NCI-H2029 treated with DMSO at 0.1 percent for 48 hours (cell line): ENCODE results near the gene MYO15B.
A peak's percentile ranks its signal among the peaks of the same experiment; 100 is the strongest.

Experiments
- DNase-seq: peaks from one replicate; lab custom pipeline; 2025; lab: John Stamatoyannopoulos, UW

The MYO15B gene

GRCh38 chr17:75587675-75588595 lies at the start of gene MYO15B:
Gene MYO15B (plus strand): TSS chr17:75587800. CDS start chr17:75588058, 258 bp downstream.
- DNase-seq: no peak

- no peak for DNase-seq
Measured at GRCh38 chr17:75539967-75540729, 47.5 kb upstream of the MYO15B start.

DNA sequence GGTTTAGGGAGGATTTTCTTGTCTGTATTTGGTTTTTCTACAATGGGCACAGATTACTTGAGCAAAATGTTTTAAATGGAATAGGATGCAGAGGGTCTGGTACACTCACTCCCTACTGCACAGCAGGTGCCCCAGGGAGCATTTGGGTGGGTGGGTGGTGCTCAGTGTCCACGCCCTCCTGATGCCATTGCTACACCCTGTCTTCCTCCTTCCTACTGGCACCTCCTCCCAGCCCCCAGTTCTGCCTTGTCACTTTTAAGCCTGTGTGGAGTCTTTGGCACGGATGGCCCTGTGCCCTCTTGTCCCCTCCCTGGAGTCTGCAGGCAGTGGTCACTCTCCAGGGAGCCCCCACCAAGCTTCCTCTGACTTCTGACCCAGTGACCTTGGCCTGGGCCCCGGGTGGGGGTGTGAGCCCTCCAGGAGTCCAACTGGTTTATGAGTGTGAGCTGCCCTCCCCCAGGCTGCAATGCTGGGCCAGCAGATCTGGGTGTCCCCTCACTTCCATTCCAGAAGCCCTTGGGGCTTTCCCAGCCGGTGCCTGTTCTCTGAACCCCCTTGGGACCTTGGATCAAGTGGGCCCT lies 46.6 kb upstream of the MYO15B start:
- no peak for DNase-seq

GRCh38 chr17:75542229-75542628 lies 45.4 kb upstream of the MYO15B start:
- no peak for DNase-seq

- DNase-seq: no peak
Measured at GRCh38 chr17:75542728-75543336, 44.8 kb upstream of the MYO15B start.

- DNase-seq: no peak
Measured at GRCh38 chr17:75544250-75544649, 43.4 kb upstream of the MYO15B start.

DNA sequence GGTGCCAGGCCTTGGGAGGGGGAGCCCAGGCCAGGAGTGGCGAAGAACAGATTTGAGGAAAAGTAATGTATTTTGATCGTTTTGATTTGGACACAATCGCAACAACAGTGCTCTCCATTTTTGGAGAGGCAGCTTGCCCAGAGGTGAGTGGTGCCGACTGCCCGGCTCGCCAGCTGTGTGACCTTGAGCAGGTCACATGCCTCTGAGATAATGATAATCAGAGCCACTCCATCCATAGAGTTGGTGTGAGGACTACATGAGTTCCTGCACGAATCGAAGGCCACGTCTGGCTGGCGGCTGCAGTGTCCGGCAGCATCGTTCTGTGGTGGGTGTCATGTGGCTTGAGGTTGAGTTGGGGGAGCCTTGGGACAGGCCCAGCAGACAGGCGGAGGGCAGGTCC lies 41.4 kb upstream of the MYO15B start:
- no peak for DNase-seq

GRCh38 chr17:75547091-75547490 lies 40.5 kb upstream of the MYO15B start:
- DNase-seq: no peak

- no peak for DNase-seq
Measured at GRCh38 chr17:75548813-75549212, 38.8 kb upstream of the MYO15B start.

GRCh38 chr17:75549246-75550138 lies 38.1 kb upstream of the MYO15B start:
- DNase-seq: peak; percentile 56

DNA sequence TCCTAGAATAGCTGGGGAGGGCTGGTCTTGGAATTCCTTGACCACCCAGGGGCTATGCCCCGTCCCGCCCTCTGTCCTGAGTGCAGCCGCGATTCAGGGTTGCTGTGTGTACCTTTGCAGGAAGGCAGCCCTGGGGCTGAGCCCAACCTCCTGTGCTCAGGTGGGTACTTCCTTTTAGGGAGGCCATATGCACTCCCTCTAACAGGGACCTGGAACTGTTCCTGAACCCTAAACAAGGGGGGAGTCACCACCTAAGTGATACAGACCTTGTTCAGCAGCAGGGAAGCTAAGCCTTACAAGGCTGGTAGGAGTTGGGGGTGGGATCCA lies 37.5 kb upstream of the MYO15B start:
- DNase-seq: no peak

DNA sequence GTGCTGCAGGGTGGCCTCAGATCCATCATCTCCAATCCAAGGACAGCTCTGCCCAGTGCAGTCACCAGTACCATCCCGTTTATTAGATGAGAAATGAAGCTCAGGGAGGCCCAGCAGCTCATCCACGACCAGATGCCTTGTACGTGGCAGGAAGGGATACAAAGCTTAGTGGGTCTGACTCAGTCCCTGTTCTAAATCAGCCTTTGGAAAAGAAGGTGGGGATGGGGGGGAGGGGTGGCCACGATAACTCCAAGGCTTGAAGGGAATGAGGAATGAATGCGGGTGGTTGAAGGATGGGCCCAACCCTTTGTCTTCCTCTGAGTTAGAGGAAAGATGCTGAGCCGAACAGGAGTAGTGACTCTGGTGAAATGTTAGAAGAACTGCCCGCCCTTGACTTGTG lies 36.3 kb upstream of the MYO15B start:
- no peak for DNase-seq

DNA sequence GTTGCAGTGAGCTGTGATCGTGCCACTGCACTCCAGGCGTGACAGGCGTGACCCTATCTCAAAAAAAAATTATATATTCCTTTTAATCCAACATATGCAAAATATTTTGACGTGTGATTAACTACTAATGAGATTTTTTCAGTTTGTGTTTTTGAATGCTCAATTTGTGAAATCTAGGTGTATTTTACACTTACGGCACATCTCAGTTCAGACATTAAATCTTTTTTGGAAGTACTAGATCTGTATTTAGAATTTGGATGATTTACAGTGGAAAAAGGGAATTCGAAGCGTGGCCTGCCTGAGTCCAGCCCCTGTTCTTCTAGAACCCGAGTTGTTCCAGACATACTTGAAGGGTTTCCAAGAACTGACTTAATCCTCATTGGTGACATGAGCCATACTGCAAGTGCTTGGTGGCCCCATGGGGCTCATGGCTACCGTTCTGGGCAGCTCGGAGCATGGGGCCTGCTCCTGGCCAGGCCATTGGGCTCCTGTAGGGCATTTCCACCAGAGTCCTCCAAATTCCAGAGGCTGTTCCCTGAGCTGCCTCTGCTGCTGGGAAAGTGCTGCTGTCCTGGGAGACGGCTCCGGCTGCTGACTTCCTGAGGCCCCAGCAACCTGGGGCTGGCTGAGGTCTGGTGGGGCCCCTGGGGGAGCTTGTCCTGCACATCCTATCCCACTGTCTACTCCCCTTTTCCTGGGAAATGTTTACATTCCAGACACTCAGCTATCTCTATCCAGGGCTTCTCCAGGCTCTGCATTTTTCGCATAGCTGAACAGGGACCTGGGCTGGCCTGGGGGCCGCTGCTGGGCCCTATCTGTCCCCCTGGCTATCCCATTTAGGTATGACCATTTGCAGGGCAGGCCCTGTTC lies 34.9 kb upstream of the MYO15B start:
- DNase-seq: no peak

DNA sequence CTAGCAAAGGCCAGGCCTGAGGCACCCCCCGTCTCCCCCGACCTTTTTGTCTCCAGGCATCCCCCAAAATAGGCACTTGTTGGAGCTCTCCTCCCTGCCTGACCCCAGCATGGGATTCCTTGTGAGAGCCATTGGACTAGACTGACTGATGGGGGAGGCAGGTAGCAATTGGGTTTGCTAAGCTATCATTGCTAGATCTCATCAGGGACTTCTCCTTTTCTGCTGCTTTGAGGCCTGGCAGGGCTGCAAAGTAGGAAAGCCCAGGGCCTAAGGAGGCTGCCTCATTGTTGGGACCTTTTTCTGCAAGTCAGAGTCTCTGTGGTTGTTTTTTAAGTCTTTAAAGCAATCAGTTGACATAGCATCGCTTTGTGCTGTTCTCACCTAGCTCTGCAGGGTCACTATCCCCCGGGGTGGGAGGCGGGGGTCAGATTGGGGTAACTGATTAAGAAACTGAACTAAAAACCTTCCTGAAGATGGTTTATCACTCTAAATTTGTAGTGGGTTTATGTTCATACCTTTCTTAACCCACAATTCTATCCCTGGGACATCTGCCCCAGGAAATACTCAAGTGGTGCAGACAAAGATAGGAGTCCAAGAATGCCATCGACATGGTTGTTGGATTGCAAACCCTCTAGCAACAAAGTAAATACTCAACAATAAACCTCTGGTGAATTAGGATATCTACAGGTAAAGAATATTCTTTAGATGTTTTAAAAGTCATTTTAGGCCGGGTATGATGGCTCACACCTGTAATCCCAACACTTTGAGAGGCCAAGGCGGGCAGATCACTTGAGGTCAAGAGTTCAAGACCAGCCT lies 34.1 kb upstream of the MYO15B start:
- no peak for DNase-seq

GRCh38 chr17:75555679-75556153 lies 31.9 kb upstream of the MYO15B start:
- no peak for DNase-seq

DNA sequence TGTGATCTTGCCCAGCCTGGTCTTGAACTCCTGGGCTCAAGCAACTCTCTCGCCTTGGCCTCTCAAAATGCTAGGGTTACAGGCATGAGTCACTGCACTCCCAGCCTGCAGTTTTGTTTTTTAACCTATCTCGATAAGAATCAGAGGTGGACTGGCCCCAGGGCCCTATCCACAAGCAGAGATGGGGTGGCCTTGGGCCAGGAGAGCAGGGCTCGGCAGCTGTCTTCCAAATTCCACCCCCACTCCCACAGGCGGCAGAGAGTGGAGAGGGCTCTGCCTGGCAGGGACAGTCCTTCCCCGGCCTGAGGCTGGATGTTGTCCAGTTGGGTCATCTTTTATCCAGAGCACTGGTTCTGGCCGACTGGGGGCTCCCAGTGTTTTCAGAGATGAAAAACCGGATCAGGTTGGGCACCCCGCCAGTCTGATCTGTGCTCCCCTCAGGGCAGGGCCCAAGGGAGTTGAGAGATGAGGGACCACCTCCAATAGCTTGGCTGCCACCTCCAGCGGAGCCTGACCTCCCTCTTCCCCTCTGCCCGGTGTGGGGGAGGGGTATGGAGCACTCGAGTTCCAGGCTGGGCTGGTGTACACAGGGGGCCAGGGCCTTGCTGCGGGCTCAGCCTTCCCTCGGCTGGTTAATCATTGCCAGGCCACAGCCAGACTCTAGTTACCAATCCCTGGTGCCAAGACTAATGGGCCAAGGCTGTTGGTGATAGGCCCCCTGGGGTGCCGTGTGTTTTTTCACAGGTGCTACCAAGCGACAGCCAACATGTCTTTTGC lies 30.3 kb upstream of the MYO15B start:
- DNase-seq: no peak

DNA sequence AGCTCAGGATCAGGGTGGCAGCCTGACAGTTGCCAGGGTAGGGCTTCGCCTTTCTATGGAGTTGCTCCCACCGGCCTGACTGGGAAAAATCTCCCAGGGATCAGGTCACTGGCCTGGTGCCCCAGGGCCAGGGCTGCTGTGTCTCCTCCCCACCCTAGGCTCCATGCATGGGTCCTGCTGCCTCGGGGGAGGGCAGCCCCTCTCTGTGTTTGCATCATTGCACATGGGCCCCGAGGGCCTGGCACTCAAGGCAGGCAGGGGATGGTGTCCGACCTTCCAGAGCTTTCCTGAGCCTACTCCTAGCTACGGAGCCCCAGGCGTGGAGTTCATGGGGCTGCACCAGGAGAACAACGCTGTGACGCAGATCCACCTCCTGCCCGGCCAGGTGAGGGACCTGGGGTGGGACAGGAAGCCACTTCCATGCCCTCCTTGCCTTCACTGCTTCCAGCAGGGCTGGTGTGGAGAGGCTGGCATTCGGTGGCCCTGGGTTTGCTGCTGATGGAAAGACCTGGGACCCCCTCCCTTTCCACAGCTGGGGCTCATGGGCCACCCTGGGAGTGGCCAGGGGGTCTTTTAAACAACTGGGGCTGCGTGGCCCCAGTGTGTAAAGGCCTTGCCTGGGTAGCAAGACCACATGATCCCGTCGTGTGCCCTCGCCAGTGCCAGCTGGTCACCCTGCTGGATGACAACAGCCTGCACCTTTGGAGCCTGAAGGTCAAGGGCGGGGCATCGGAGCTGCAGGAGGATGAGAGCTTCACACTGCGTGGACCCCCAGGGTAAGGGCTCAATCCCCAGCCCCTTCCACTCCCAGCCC lies 29.5 kb upstream of the MYO15B start:
- no peak for DNase-seq
